GM18511 (cell line): ENCODE data around the gene LMO4.

Source experiments
- ATAC-seq: cut with Tn5 transposase; IDR thresholded peaks from one replicate; pipeline ENCODE4 v1.9.1; 2021; ENCODE audit warnings: mild to moderate bottlenecking, moderate library complexity; ENCODE audit not compliant: unreplicated experiment

LMO4 gene

DNA sequence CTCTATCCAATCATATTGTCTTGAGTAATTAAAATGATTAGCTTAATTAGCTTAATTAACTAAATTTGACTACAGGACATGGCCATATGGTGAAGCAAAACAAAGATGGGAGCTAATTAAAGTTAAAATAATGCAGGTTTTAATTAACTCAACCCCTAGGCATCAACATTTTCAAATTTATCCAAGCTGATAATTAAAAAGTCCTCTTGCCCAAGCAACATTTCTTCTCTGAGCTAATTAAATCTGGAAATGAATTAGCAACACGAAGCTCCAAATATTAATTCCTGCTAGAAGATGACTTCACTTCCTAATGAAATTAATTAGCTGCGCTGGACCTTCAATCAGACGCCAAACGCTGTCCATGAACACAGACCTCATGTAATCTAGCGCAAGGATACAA is 27.9 kb downstream of the LMO4 start:
- no peak for ATAC-seq

DNA sequence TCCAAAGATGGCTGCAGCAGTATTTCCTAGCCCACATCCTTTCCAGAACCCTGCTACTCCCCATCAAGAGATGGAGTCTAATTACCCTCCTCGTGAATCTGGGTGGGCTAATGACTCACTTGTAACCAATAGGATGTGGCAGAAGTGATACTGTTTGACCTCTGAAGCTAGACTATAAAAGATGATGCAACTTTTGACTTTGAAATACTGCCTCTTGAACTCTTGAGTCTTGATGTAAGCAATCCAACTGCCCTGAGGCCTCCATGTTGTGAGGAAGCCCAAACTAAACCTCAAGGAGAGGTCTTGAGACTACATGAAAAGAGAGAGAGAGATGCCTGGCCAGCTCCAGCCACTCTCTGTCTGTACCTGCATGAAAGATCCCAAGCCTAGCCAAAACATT is 29.5 kb downstream of the LMO4 start:
- ATAC-seq = no peak

DNA sequence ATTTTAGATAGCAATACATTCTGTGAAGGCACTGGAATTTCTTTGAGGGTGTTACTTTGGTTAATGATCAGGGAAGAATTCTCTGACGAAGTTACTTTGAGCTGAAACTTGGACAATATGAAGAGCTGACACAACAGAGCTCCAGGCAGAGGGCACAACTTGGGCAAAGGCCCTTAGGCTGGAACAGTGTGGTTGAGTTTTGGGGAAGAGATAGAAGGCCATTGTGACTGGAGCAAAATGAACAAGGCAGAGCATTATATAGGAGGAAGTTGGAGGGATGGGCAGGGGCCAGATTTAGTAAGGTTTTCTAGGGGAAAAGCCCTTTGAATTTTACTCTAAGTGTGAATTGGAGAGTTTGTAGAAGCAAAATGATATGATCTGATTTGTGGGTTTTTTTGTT is 30.9 kb downstream of the LMO4 start:
- ATAC-seq = no peak

DNA sequence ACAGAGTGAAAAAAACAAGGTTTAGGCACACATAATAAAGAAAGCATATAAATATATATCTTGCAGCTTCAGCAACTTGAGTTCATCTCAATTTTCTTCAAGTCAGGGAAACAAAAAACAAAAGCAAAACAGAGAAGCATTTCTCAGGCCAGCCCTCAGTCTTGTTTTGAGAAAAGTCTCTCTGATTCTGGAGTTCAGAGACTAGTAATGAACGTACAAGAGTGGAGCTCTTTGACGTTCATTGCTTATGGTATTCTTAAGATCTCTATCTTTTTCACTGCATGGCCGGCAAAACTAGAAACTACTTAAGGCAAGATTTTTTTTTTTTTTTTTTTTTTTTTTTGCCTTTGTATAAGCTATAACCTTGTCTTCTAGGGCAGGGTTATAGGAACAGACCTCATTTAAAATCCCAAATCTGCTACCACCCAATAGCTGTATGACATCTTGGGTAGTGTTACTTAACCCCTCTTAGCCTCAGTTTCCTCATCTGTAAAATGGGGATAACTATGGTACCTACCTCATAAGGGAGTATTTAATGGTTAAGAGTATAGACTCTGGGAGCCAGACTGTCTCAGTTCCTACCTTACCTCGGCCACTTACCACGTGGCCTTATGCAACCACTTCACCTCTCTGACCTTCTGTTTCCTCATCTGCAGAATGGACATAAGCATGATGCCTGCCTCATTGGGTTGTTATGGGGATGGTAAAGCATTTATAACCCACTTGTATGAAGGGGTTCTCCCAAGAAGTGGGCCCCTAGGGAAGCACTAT is 33.6 kb downstream of the LMO4 start:
- no peak for ATAC-seq

DNA sequence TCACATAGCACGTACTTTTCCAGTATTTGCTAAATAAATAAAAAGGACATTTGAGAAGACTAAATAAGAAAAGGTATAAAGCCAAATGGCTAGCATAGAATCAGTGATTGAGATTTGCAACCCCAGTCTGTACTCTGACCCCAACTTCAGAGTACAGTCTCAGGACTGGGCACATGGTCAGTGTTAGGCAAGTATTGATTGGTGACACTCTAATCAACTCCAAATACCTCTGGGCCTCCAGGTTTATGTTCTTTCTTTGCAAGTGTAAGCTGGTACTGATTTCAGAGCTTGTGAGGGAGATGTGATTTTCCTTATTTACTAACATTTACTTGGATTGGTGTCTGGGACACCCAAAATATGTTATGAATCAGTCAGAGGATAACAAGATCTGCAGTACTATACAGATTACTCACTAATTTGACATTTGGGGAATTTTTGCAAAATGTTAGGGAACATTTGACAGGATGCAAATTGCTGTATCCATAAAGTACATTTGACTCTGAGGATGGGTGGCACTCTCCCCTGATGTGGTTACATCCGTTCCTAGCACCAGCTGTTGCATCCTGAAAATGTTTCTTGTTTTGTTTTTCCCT is 34.2 kb downstream of the LMO4 start:
- no peak for ATAC-seq

DNA sequence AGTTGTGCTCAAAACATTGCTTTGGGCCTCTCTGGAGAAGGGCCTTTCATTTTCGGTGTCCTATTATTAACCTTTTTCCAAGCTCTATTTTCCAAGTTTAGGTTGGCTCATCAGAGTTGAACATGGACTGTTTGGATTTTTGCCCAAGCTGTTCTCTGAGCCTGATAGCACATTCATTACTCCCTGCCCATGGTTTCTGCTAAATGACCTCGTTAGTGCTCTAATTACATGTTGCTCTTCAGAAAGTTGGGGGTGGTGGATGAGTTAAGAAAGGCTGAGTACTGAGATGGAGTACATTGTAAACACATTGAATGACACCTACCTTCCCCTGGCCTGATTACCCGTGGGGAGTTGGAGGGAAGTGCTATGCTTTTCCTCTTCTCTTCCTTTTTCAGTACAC is 38.9 kb downstream of the LMO4 start:
- ATAC-seq = no peak

DNA sequence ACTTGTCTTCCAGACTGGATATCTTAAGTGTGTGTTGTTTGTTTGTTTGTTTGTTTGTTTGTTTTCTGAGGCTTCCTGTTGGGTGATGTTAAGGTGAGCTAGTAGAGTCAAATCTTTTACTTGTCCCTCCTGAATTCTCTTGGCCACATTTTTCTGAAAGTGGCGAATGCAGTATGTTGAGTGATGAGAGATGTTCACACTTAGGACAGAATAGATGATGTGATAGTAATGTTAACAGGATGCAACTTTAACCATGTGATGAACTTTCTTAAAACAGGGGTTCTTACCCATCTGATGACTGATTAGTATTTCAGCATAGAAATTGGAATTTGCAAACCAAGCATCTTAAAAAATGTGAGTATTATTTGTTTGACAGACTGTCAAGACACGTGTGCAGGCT is 40.2 kb downstream of the LMO4 start:
- no peak for ATAC-seq

DNA sequence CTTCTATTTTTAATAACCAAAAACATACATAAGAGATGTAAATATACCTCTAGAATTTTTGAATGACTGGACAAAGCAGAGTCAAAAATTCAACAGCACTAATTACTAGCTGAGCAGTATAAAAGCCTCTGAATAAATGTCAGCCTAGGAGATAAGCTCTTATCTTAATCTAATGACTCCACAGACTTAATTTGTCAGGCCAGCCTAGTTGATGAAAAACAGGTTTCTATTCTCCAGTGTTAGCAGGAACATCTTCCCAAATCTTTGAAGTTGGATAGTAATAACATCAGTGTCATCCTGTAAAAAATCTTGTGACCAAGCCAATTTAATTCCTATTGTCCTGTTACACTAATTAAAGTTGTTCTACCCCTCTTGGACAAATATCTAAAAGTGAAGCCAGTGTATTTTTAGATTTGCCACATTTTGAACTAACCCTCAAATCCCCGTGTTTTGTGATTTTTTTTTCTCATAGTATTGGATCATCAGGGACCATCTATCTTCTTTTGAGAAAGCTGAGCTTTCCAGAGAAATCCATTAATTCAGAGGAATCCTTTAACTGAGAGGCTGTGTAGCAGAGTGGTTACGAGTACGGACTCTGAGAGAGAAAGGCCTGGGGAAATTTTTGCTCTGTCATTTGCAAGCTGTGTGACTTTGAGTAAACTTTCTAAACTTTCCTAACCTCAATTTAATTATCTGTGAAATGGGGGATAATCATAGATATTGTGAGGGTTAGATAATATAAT is 41.2 kb downstream of the LMO4 start:
- no peak for ATAC-seq

DNA sequence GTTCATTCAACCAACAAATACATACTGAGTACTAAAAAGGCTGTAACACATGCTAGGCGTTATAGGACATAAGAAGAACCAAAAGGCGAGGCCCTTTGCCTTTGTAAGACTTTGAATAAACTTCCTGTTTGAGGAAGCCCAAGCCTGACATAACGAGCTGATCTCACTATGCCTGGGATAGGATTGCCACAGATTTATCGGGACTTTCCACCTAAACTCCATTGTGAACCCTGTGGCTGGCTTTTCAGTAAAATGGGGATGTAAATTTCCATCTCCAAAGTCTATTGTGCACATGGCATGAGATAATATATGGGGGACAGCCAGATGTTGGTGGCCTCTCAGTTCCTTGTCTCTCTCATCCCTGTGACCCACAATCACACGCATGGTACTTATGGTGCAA is 41.9 kb downstream of the LMO4 start:
- no peak for ATAC-seq

DNA sequence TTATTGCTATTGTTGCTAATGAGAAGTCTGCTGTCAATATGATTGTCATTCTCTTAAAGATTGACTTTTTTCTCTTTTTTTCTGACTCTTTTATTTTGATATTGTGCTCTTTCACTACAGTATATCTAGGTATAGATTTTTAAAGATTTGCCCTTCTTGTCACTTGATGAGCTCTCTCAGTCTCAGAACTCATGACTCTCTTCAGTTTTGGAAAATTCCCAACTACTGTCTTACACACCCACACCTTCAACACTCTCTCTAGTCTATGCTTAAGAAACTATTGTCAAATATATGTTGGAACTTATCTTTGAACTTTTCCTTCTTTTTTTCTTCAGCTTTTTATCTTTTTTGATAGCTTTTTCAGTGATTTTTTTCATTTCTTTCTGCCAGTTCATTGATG is 50.6 kb downstream of the LMO4 start:
- ATAC-seq = no peak

DNA sequence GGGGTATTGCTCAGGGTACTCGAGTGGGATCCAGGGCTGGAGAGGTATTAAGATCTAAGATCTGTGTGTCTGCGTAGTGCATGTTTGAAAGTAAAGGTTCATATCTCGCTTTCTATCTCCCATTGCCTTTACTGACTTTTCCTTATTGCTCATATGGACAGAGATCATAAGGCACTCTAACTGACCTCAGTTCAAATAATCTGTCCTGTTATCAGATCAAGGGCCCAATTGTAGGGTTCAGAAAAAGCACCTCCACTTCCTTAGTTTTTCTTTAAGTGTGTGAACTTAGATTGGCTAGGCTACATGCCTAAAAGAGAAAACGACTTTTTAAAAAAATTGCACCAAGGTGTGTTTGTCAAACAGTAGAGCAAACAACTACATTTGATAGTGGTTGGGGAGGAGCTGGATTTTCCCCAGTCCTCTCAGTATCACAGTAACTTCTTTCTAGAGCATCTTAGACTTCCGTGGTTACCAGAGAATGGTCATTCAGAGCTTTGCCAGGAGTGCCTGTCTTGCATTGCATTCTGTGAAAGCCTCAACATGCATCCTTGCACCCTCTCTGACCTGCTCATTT is 57.6 kb downstream of the LMO4 start:
- no peak for ATAC-seq

DNA sequence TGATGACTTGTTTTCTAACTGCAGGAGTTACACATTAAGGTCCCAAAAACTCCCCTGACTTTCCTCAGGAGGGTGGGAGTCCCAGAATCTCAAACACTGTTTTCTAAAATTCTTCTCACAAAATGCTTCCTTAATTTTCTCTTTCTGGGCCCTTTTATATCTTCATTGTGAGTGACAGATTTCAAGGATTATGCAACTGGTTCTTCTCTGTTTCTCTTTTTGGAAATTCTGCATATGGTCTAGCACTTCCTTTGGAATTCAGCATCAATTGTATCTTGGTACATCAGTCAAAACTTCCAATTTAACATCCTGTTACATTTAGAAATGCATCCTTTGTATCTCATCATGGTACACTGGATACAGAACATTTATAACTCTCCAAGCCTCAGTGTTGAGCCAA is 59.7 kb downstream of the LMO4 start:
- ATAC-seq = no peak

DNA sequence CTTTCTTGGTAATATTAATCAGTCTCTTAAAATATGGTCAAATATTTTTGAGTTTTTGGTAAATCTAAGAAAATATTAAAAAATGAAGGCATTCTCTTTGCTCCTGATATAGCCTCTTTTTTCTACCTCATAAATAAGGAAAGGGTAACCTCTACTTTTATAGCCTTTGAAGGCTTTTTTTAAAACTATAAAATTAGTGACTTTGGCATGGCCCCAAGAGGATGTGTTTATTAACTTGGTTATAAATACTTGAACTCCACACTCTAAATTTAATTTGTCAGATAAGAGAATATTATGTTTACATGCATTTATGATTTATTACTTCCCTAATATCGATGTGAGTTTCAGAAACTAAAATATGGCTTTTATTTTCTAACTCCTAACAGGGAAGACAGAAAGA is 60.3 kb downstream of the LMO4 start:
- no peak for ATAC-seq

DNA sequence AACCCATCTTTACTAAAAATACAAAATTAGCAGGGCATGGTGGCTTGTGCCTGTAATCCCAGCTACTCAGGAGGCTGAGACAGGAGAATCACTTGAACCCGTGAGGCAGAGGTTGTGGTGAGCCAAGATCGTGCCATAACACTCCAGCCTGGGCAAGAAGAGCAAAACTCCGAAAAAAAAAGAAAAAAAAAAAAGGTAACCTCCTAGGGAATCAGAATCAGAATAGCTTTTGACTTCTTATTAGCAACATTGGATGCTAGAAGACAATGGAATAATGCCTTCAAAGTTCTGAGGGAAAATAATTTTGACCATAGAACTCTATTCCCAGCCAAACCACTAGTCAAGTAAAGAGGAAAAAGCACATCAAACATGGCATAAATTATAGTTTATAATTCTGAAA is 60.9 kb downstream of the LMO4 start:
- ATAC-seq = no peak

DNA sequence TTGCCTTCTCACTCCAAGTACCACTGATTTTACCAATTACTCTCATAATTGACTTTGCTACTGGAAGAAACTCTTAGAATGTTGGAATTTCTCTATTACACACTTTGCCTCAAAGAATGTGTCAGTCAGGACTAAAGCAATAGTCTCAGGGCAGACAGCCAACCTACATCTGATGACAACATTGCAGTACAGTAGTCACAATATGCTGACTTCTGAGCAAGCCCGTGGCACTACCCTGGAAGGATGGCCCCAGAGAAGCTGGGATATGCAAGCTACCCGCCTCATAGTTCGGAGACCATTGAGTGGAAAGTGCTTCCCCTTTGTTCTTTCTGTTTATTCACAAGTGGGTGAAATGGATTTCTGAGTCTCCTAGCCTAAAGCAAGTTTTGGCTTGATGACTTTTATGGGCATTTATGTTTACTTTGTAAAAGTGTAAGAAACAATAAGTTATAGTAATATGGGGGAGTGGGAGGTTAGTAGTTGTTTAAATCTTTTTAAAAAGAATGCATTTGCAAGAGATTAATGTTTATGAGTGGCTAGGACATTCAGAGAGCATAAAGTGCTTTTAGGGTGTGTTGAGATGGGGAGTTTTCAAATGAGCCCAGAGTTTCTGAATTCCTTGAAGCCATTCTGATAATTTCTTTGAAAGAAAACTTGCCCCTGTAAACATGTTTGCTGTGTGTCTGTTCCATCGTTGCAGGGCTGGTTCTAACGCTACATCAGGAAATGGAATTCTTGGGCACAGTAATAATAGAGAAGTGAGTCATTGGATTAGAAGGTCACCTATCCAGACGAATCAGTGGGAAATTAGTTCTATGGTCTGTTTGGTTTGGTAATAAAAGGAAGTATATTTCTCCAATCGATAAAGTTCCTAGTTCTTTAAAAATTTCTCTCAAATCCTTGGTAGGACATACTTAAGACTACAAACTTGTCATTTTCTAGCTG is 63.8 kb downstream of the LMO4 start:
- no peak for ATAC-seq

DNA sequence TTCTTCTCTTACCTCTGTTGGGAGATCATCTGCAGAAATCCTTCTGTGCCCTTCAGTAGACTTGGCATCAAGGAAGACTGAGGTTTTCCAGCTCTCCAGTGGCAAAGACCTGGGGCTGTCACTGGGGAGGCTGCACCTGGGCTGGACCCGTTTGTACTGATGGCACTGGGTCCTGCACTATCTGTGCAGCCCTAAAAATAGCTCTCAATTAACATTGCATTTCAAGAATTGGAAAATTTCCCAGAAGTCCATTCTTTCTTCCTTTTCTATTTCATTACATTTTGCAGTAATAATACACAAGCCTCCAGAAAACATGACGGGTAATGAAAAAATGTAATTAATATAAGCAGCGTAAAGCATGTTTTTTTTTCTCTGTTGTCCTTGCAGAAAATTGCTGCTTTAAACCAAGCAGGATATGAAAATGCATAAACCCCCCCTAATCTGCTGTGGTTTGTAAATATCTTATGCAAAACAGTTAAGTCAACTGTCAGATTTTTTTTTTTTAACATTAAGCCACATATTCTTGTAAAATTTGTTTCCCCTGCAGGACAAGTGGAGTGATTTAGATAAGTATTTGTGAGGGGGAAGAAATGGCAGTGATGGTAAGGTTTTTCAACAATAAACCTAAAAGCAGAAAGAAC is 64.9 kb downstream of the LMO4 start:
- no peak for ATAC-seq

DNA sequence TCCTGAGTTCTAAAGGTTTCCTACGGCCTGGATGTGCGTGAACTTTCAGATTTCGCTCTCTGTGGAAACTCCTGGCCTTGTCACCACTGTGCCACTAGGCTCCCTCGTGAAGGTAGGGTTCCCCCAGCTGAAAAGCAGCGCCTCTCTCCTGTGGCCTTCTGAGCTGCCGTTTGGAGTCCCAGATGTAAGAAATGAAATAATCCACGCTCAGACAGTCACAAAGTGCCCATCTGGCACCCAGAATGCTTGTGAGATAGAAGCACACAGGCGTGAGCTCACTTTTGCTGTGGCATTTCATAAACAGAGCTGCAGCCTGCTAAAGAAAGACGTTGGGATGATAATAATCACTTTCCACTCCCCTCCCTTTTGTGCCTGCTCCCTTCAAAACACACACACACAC is 65.8 kb downstream of the LMO4 start:
- no peak for ATAC-seq

DNA sequence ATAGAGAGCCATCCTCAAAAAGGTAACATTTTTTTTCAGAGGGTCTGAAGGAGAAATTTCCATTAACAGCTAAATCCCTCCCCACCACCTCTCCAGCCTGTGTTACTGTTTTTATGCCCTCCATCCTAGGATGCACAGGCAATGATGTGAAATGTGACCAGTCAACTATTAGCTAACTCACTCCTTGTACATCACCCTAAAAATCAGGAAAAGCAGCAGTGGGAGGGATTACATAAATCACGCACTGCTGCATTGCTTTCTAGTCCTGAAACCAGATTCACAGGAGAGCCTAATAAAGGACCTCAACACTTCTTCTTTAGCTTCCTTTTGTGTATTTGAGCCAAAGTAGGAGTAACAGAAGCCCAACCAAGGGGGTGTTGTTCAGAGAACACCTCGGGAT is 66.3 kb downstream of the LMO4 start:
- ATAC-seq = no peak
